HG03457 (cell line): ENCODE data around the gene HAUS7.

ENCODE experiments used
- ATAC-seq: cut with Tn5 transposase; IDR thresholded peaks from one replicate; pipeline ENCODE4 v1.9.1; 2021; ENCODE audit warnings: moderate number of reproducible peaks; ENCODE audit not compliant: unreplicated experiment

HAUS7 gene

DNA sequence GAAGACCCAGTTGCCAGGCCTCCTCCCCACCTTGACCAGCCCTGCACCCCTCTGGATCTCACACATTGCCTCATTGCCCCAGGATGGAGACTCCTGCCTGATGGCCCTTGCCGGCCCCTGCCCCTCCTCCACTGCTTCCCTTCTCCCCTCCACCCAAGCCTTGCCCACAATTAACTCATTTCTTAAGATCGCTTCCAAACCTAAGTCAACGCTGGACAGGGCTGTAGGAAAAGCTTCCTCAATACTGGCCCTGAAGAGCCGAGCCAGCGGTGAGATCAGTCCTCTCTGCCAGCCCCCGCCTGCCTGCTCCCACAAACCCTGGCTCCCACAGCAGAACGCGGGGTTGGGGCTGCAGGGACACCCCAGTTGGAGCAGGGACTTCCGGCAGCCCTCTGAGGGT, 7.5 kb upstream of the HAUS7 start:
- no peak for ATAC-seq

DNA sequence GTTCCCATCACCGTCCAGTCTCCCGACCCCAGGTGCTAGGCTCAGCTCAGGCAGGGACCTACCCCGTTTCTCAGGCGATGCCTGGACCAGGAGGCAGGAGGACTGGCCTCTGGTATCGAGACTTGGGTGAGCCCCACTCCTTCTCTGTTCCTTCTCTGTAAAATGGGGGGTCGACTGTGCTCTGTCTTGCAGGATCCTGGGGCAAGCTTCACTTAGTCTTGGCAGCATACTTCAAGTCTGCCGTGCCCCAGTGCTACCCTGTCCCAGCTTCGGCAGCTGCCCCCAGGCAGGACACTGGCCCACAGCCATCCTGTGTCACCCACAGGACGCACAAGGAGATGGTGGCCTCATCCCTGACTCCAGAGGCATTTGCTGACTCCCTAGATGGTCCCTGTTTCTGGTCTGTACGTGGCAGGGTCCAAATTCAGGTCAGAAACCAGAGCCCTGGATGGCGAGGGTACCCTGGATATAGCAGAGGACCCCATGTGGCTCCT, 7.0 kb upstream of the HAUS7 start:
- no peak for ATAC-seq

DNA sequence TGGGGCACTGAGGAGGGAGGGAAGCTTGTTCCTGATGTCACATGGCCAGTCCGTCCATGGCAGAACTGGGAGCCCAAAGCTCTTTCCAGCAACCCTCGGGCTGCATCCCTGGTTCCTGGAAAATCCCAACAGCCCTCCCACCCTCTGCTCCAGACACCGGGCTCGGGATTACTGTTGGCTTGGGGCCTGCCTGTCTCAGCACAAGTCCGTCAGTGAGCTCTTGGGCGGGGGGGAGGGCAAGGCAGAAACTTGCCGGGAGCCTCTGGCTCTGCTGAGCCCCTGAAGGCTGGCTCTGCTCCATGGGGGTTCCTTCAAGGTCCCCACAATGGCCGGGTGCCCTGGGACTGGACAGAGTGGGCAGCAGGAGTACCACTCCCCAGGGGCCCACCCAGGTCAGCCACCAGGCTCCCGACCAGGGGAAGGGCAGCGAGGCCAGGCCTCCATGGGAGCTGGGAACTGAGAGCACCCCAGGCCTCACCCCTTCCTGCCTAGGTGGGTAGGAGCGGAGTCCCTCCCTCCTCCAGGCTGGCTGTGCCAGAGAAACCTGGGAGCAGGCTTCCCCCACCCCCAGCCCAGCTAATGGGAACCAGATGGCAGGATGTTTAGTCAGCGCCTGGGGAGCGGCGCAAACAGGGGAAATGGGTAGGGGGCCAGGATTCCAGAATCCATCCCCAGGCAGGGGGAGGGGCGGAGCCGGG, 6.4 kb upstream of the HAUS7 start:
- no peak for ATAC-seq

DNA sequence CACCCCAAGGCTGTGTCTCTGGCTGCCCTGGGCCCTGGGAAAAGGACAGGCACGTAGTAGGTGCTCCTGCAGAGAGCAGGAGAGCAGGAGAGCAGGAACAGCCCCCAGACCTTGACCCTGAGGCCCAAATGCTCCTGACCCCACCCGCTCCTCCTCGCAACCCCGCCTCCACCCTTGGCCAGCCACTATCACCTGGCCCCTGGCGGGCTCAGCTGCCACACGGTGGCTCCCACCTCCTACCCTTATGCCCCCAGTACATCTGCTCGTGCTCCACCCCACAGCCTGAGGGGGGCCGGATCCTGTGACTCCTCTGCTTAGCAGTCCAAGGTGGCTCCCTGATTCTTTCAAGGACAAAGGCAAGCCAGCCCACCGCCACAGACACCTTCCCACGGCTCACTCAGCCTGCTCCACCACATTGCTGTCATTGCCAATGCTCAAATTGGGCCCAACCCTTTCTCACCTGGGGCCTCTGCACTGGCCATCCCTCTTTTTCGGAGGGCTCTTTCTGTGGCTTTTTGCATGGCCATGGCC, 5.4 kb upstream of the HAUS7 start:
- ATAC-seq, result no peak

DNA sequence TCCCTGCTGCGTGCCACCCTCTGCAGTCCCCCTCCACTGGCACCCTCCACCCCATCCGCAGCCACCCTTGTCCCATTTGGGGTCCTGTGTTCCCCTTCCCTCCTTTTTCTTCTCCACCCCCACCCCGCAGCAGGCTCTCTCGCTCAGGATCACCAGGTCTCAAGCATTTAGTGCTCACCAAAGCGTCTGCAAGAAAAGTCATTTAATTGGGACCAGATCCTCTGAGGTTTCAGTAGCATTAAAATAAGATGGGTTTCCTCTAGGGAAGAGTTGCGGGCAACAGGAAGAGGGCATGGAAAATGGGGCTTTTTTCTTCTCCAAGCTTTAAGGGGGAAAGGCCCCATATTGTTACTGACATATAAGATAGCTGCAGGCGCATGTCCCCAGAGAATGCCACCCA, 4.9 kb upstream of the HAUS7 start:
- ATAC-seq, result no peak

DNA sequence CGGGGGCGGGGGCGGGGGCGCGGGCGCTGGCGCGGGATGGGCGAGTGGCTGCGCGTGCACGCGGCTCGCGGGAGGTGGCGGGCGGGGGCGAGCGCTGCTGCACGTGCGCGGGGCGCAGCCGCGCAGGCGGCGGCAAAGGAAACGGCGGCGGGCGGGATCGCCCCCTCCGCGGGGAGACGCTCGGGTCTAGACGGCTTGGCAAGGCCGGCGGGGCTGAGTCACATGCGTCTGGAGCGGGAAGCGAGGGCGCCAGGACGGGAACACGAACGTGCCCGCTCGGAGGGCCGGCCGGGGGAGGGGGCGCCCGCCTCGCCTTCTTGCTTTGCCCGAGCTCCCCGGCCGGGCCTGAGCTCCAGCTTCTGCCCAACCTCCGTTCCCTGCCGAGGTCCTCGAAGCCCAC, 4.3 kb upstream of the HAUS7 start:
- no peak for ATAC-seq

DNA sequence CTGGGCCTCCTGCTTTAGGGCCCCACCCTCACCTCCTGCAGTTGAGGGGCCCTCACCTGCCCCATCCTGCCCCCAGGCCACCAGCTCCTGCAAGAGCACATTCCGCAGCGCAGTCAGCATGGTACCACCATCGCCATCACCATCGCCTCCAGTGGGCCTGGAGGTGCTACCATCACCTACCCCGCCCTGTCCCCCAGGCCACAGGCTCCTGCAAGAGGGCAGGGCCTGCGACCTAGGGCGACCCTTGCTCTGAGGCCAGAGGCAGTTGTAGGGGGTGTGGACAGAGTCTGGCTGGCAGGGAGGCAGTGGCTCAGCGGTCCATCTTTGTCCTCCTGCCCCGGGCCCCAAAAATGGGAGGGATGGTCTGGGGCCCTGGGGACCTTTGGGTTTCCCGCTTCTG, 3.9 kb upstream of the HAUS7 start:
- no peak for ATAC-seq

DNA sequence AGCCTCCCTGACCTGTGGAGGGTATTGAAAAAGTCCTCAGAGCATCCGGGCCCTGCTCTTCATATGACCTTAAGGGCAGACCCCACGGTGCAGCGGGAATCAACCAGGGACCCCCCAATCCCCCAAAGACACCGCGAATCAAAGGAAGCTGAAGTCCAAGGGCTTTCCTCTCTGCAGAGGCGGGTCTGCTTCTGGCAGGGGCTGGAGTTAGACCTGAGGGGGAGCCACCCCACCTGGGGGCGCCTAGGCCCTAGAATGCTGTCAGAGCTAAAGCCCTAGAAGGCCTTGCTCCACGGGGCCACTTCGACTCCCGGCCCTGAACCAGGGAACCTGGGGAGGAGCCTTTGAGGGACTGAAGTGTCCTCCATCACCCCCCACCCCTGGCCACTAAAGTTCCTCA, 2.8 kb upstream of the HAUS7 start:
- ATAC-seq, result no peak

DNA sequence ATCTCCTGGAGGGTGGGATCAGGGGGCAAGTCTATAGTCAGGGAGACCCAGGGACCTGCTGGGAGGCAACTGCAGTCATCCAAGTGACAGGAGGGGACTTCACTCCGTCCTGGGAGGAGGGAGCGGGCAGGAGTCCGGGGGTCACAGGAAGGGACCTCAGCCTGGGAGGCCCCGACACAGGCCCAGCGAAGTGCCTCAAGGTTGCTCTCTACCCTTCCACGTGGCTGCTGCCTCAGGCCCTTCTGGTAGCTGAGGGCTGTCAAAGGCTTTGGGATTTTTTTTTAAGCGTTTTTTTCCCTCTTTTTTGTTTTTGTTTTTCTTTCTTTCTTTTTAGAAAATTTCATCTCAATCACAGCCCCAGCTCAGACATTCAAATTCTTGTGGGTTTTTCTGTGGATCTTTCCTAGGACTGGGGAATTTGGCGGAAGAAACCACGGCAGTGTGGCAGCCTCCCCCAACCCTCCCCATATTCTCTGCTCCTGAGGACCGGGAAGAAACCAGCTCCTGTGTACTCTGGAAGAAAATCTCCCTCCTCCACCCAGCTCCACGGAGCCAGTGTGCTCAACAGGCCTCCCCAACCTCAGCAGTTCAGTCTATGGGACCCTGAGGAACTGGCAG, 1.4 kb upstream of the HAUS7 start:
- ATAC-seq, result no peak

DNA sequence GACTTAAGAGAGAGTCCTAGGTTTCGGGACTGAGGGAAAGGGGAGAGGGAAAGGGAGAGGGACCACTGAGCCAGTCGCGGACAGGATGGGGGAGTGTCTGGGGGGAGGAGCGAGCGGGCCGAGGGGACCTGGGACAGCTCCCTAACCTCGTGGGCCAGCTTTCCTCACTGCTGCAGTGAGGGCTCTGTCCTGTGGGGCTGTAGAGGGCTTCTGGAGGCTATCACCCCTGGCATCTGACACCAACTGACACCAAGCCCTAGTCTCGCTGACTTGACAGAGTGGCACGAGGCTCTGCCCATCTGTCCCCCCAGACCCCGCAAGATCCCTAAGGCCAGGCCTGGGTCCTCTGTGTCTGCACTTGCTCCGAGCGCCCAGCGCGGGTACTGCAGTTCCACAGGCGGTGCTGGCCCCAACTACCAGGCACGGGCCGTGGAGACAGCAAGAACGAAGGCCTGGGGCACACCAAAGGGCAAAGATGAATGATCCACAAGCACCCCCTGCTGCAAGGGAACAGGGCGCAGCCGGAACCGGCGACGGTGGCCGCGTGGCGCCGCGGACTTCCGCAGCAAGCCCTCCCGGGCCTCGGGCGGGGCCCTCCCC, 465 bp downstream of the HAUS7 start:
- ATAC-seq, result peak; percentile 24

DNA sequence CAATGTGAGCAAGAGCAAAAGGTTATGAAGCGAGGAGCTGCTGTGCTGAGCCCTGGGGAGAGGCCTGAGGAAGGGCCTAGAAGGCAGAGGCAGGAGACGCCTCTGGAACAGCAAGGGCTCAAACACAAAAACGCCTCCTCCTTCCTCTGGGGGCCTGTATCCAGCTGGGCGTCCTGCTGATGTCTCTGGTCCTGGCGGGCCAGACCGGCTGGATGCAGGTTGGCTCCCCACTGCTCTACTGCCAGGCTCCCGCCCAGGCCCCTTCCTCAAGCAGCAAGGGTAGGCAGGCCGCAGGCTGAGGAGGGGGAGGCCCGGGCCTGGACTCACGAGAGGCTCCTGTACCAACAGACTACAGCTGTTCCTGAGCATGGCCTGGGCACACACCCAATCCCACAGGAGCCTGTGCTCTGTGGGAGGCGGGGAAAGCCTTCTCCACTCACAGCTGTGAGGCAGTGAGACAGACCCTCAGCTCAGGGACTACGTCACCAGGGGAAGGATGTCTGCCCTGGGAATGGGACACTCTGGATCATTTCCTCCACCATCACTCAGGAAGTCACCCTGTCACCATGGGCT, 2.3 kb downstream of the HAUS7 start:
- no peak for ATAC-seq

DNA sequence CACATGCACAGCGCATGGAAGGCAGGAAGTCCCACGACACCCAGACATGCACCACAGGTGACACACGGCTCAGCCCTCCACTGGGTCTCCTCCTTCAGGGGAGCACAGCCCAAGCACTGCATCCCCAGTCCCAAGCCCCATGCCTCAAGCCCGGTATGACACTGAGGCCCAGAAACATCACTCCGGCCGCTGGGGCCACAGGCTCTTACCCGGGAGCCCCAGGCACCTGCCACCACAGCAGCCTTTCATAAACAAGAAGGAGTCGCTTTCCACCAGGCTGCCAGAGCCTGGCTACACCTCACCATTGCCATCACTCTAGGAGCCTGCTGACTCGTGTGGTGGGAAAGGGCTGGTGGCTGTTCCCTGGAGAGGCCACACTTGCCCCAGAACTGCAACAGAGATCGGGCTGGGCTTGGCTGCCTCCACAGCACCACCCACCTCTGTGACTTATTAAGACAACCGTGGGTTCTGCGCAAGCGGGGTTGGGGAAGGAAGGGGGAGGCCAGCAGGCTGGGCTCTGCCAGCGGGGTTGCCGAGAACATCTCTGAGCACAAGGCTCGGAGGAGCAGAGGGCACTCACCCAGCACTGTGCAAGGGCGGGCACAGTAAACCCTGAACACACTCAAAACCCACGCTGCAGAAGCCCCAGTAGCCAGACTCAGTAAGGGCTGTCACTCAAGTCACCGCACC, 4.5 kb downstream of the HAUS7 start:
- ATAC-seq, result no peak

DNA sequence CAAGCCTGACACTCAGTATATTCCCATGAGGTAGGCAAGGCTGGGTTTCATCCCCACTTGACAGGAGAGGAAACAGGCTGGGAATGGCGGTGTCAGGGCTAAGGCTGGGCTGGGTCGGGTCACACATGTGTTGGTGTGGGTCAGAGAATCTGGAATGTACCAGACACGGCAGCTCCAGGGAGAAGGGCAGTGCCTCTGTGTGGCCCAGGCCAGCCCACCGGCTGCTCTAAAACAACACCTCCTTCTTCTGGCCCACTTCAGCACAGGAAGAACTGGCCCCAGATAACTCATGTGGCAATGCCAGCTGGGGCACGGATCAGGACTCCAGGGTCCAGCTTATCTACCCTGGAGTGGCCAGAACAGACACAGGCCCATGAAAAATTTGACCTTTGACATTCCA, 6.3 kb downstream of the HAUS7 start:
- ATAC-seq, result no peak

DNA sequence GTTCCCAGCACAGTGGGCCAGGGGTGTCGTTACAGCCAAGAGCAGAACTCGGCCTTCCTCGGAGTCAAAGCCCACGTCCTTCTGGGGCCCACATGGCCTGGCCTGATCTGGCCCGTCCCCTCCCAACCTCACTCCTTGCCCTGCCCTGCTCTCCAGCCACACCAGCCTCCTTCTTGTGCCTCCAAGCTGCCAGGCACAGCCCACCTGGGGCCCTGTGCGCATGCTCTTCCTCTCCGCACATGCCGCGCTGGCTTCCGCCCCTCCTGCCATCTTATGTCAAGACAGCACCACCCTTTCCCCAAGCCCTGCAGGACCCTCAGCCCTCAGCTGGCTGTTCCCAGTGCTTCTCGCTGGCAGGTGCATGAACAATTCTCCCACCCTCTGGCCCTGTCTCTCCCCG, 6.8 kb downstream of the HAUS7 start:
- ATAC-seq, result no peak

DNA sequence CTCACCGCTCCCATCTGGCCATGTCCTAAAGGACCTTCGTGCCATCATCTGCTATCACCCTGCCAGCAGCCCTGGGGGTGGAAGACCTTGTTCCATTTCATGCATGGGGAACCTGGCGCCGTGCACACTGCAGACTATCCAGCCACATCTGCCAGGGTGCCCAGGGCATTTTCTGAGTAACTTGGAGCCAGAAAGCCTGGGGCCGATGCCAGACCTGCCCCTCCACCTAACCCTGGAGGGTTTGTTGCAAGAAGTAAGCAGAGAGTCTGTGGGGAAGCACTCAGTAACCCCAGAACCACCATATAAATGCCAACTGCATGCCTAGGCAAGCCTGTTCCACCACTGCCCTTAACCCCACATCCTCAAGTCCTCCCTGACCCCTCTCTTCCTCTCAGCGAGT, 7.3 kb downstream of the HAUS7 start:
- no peak for ATAC-seq

DNA sequence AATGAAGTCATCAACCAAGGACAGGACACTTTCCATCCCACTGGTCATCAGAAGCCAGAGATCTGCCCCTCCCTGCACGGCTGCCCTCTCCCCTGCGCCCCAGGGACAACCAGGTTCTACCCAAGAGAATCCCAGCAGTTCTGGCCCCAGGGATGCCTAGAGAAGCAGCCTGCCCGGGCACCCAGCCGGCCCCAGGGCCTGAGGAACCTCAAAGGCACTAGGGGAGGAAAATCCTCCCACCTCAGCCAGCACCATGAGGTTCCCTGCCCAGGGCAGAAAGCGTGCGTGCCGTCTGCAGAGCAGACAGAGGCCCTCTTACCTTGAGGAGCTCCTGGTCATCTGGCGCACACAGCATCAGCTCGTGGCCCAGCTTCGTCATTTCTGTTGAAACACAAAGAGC, 8.1 kb downstream of the HAUS7 start:
- ATAC-seq, result no peak

DNA sequence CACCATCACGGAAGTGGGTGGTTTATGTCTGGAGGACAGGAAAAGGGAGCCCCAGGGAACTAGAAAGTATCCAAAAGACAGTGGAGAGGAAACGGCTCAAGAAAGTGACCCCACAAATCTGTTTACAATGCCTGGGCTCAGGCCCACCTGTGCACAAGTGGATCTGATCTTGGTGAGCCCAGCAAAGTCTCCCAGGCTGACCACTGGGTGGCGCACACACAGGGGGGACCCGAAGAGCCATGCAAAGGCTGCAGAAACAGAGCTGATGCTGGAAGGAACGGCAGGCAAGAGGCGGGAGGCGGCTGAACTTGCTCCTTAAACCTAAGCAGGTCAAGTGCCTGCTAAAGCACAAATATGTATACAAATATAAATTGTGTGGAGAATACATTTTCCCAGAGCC, 9.6 kb downstream of the HAUS7 start:
- ATAC-seq, result no peak

DNA sequence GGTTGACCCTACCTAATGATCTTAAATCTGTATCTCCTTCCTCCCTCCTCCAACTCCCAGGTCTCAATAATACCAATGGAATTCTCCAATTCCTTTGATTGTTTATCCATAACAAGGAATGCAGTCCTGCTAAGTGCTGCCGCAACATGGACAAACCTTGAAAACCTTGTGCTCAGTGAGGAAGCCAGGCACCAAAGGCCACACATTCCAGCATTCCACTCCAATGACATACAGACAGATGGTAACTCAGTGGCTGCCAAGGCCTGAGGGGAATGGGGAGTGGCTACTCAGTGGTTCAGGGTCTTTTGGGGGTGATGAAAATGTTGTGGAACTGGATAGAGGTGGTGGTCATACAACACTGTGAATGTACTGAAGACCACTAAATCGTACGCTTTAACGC, 10.4 kb downstream of the HAUS7 start:
- ATAC-seq, result no peak

DNA sequence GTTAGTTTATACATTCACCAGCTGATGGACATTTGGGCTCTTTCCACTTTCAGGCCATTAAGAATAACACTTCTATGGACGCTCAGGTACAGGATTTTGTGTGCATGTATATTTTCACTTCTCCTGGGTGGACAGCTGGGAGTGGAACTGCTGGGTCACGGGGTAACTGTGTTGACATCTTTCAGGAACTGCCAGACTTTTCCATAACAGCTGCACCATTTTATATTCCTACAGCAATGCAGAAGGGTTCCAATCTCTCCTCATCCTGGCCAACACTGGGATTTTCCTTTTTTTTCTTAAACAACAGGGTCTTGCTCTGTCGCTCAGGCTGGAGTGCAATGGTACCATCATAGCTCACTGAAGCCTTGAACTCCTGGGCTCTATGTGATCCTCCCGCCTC, 11.9 kb downstream of the HAUS7 start:
- no peak for ATAC-seq

DNA sequence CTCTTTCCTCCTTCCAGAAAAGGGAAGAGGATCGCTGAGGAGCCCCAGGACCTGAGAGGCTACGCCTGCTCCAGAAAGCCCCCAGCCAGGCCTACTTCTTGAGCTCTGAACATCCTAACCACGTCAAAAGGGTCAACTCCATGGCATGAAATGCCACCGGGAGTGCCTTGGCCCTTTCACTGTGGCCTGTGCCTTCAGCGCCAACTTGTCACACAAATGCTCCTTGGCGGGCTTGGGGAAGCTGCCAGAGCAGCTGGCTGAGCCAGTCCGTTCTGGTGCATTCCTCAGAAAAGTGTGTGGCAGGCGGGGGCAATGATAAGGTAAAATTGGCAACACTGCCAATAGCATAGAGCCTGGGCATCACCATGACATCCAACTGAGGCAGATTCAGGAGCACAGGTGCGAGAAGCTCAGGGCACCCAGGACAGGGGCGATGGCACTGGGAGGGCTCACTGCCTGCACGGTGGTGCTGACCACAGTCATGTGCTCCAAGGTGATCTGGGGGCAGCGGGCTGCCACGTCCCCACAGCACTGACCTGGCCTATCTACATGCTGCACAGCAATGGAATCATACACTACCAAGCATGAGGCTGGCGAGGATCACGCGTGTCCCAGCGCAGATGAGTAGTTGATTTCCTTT, 12.4 kb downstream of the HAUS7 start:
- ATAC-seq, result no peak
